ENCODE data around the gene SLC17A2. TPM values are rescaled to one million over a fixed set of nuclear protein-coding genes. Genes with fewer than 3 reads are reported as not detected.
A peak's percentile ranks its signal among the peaks of the same experiment; 100 is the strongest.

The SLC17A2 gene
- total and polyA plus RNA-seq, 2 of the 13 experiments (the other 11 are each of a cell fraction or from before 2014, with no cell fraction given): 11.2 to 32.4 TPM

- 0 out of 2 replicates have a peak, but pooled peaks have one; percentile 30 for TF ChIP-seq THRA (CRISPR knock-in tag; IDR thresholded peaks at IDR 0.05; ENCODE audit: borderline replicate concordance)
- peak; percentile 55; the same call in 1 of the 2 replicates for TF ChIP-seq DRAP1 (CRISPR knock-in tag; IDR thresholded peaks at IDR 0.05)
- 0 out of 2 replicates have a peak, but pooled peaks have one; percentile 30 for TF ChIP-seq ZBTB43 (CRISPR knock-in tag; conservative IDR thresholded peaks at IDR 0.05)
- TF ChIP-seq SNAPC4 (CRISPR knock-in tag; IDR thresholded peaks at IDR 0.05): no peak
- no peak for TF ChIP-seq MATR3 (CRISPR knock-in tag; IDR thresholded peaks at IDR 0.05)
- no peak for TF ChIP-seq ZNF558 (CRISPR knock-in tag; IDR thresholded peaks at IDR 0.05; ENCODE audit: borderline replicate concordance)
- no peak for TF ChIP-seq REL (CRISPR knock-in tag; conservative IDR thresholded peaks at IDR 0.05)
- no peak for TF ChIP-seq HNRNPUL1 (IDR thresholded peaks at IDR 0.05; ENCODE audit: low read depth, low read length)
- TF ChIP-seq NAIF1 (CRISPR knock-in tag; IDR thresholded peaks at IDR 0.05; ENCODE audit: borderline replicate concordance): no peak
- no peak for TF ChIP-seq GPBP1L1 (CRISPR knock-in tag; IDR thresholded peaks at IDR 0.05)
- TF ChIP-seq SALL2 (CRISPR knock-in tag; IDR thresholded peaks at IDR 0.05): no peak; the same call in 1 of the 2 replicates
- TF ChIP-seq GTF2F1 (IDR thresholded peaks at IDR 0.05; ENCODE audit: low read length): no peak
- TF ChIP-seq NR2F6 (IDR thresholded peaks at IDR 0.05): 0 out of 2 replicates have a peak, but pooled peaks have one; percentile 11
- peak; percentile 50; the same call in 1 of the 2 replicates for TF ChIP-seq NR2F6 (CRISPR knock-in tag; IDR thresholded peaks at IDR 0.05)
- peak; percentile 36; the same call in 1 of the 2 replicates for TF ChIP-seq TBX3 (IDR thresholded peaks at IDR 0.05; ENCODE audit: borderline replicate concordance)
- no peak for TF ChIP-seq ZFP41 (CRISPR knock-in tag; IDR thresholded peaks at IDR 0.05; ENCODE audit: borderline replicate concordance)
- TF ChIP-seq HNF4A (CRISPR knock-in tag; IDR thresholded peaks at IDR 0.05): peak; percentile 30; the same call in 1 of the 2 replicates
- 0 out of 2 replicates have a peak, but pooled peaks have one; percentile 58 for TF ChIP-seq MTF2 (CRISPR knock-in tag; IDR thresholded peaks at IDR 0.05; ENCODE audit: borderline replicate concordance)
- TF ChIP-seq SP140L (CRISPR knock-in tag; IDR thresholded peaks at IDR 0.05; ENCODE audit: borderline replicate concordance): no peak
These were observed 30.7 kb downstream of the SLC17A2 start (continued) for GRCh38 chr6:25899580-25900408.
